BJ (cell line): ENCODE data around the gene CERS1. TPM values are rescaled to one million over a fixed set of nuclear protein-coding genes. Genes with fewer than 3 reads are reported as not detected.

ENCODE experiments used
- CTCF ChIA-PET: fragments of 350-600 bp; formaldehyde crosslinking; extraction: SDS; loops from one replicate; lab custom pipeline; 2021; ENCODE audit warnings: antibody characterized with exemption, inconsistent platforms; lab: Yijun Ruan, JAX
- POLR2A ChIA-PET: fragments of 300-600 bp; sonication (Branson Sonifier 250); formaldehyde crosslinking; extraction: SDS; loops from one replicate; lab custom pipeline; 2021; ENCODE audit warnings: antibody characterized with exemption; lab: Charles Lee
- DNase-seq: peaks from one replicate; pipeline ENCODE4 v3.0.0-alpha.2; 2011; ENCODE audit warnings: low read depth
- H3K27me3 ChIP-seq: 2 replicates; pipeline ENCODE4 v1.6.0; 2011; ENCODE audit warnings: low read length; ENCODE audit not compliant: control insufficient read depth, insufficient read depth
- H3K36me3 ChIP-seq: 2 replicates; pipeline ENCODE4 v1.5.1; 2011; ENCODE audit warnings: low read length; ENCODE audit not compliant: control insufficient read depth, insufficient read depth
- H3K4me3 ChIP-seq: 2 replicates; pipeline ENCODE4 v1.5.1; 2011; ENCODE audit warnings: low read depth, mild to moderate bottlenecking, control low read depth, low read length
- polyA minus RNA-seq: library from RNA; depleted of rRNA, polyadenylated mRNA; stranded (reverse); fragments of >200 nt; gene quantifications from 2 replicates; pipeline ENCODE4 v1.2.3, GENCODE V29; 2011; rRNA and poly(A)+ RNA removed
- polyA plus RNA-seq: library from polyadenylated mRNA; depleted of rRNA; stranded (reverse); fragments of >200 nt; gene quantifications from 2 replicates; pipeline ENCODE4 v1.2.3, GENCODE V29; 2011; rRNA removed
- TF ChIP-seq, protein P1 (sequence below): IDR thresholded peaks from 2 replicates; pipeline ENCODE4 v1.5.1; 2011; ENCODE audit warnings: low read depth, mild to moderate bottlenecking, control low read depth, inconsistent platforms, low read length, moderate library complexity; ENCODE audit not compliant: insufficient read depth

CERS1 gene, protein sequence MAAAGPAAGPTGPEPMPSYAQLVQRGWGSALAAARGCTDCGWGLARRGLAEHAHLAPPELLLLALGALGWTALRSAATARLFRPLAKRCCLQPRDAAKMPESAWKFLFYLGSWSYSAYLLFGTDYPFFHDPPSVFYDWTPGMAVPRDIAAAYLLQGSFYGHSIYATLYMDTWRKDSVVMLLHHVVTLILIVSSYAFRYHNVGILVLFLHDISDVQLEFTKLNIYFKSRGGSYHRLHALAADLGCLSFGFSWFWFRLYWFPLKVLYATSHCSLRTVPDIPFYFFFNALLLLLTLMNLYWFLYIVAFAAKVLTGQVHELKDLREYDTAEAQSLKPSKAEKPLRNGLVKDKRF
- polyA plus RNA-seq, result 0.39 and 0.83 TPM in 2 replicates
- 0.57 and 0.82 TPM in 2 replicates for polyA minus RNA-seq

DNA sequence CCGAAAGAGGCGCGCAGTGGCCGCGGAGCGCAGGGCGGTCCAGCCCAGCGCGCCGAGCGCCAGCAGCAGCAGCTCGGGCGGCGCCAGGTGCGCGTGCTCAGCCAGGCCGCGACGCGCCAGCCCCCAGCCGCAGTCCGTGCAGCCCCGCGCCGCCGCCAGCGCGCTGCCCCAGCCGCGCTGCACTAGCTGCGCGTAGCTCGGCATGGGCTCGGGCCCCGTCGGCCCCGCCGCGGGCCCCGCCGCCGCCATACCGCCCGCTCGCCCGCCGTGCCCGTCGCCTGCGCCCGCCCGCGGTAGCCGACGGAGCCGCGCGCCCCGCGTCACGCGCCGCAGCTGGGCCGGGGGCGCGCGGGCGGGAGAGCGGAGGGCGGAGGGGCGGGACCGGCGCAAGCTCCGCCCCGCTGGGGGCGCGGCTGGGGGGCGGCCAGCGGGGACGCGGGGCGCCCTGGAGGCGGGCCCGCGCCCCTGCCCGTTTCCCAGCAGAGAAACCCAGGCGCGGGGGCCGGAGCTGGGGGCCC is at the start of gene CERS1:
TSS of gene CERS1 (minus strand) at position 335 of the 518 bp plus-strand sequence. CDS start at position 249, 86 bp downstream.
- CTCF ChIA-PET, result interaction anchor here (0.6 to 4.7 kb wide), 3 partner anchors 29 to 92 kb away, joined by 3 to 33 read pairs (median 8); no protein-coding TSS in a partner anchor
- peaks cover 8% of the 10 kb centered on the region; the same call in 1 of the 2 replicates for H3K36me3 ChIP-seq
- no peak for DNase-seq
- TF ChIP-seq, protein P1, sequence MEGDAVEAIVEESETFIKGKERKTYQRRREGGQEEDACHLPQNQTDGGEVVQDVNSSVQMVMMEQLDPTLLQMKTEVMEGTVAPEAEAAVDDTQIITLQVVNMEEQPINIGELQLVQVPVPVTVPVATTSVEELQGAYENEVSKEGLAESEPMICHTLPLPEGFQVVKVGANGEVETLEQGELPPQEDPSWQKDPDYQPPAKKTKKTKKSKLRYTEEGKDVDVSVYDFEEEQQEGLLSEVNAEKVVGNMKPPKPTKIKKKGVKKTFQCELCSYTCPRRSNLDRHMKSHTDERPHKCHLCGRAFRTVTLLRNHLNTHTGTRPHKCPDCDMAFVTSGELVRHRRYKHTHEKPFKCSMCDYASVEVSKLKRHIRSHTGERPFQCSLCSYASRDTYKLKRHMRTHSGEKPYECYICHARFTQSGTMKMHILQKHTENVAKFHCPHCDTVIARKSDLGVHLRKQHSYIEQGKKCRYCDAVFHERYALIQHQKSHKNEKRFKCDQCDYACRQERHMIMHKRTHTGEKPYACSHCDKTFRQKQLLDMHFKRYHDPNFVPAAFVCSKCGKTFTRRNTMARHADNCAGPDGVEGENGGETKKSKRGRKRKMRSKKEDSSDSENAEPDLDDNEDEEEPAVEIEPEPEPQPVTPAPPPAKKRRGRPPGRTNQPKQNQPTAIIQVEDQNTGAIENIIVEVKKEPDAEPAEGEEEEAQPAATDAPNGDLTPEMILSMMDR, result no peak
- POLR2A ChIA-PET, result no interaction called here
- peak within 1 kb of the TSS; percentile 42 for H3K4me3 ChIP-seq
- peaks cover 7% of the 10 kb centered on the region for H3K27me3 ChIP-seq

DNA sequence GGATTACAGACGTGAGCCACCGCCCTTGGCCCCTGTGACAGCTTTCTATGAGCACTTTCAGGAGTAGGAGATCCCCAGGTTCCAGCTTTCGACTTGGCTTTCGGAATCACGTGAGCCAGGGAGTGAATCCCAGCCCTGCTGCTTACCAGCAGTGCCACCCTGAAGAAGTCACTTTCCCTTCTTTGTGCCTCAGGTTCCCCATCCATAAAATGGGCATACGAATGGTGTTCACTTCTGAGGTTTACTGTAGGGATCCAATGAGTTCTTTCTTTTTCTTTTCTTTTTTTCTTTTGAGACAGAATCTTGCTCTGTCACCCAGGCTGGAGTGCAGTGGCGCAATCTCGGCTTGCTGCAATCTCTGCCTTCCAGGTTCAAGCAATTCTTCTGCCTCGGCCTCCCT is 49.3 kb upstream of the CERS1 start:
- POLR2A ChIA-PET, result no interaction called here
- no peak for DNase-seq
- CTCF ChIA-PET, result interaction anchor here (1.1 to 3.3 kb wide), 2 partner anchors 39 to 41 kb away, joined by 6 to 11 read pairs; no protein-coding TSS in a partner anchor
- Histone ChIP-seq H3K4me3 (no peak overlapping the region), H3K27me3 (no peaks in the 10 kb centered on the region), H3K36me3 (peaks cover 3% of the 10 kb centered on the region; the same call in 1 of the 2 replicates)
- TF ChIP-seq, protein P1, result no peak

DNA sequence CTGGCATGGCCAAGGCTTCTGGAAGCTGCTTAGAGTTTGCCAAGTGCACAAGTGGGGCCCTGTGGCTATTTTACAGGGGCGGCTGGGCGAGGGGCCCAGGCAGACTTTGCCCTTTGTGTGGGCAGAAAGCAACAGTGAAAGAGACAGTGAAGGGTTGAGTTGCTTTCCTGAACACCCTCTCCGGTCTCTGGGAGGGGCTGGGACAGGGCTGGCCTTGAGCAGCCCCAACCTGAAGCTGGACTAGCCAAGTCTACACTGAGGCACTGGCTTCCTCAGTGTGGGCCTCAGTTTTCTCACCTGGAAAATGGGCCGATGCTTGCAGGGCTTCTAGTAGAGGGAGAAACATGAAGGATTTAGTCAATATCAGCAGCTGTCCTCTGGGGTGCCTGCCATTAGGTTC is 47.5 kb upstream of the CERS1 start:
- DNase-seq, result no peak
- TF ChIP-seq, protein P1, result no peak
- Histone ChIP-seq H3K4me3 (no peak overlapping the region), H3K27me3 (no peaks in the 10 kb centered on the region), H3K36me3 (peaks cover 4% of the 10 kb centered on the region; the same call in 1 of the 2 replicates)
- ChIA-PET CTCF (interaction anchor here (0.7 to 1.0 kb wide), 2 partner anchors 13 to 43 kb away, joined by 3 read pairs; no protein-coding TSS in a partner anchor), POLR2A (no interaction called here)

DNA sequence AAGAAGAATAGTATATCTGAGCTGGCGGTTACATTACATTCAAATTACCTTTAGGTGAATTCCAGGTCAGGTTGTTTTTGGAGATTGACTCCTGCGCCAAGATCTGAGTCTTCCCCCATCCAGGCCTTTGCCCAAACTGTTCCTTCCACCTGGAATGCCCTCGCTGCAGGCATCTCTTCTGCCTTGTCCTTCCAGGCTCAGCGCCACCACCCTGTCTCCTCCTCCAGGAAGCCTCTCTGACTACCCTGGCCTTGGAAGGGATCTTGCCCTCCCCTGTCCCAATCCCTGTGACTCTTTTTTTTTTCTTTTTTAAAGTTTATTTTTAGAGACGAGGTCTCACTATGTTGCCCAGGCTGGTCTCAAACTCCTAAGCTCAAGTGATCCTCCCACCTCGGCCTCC is 46.7 kb upstream of the CERS1 start:
- Histone ChIP-seq H3K27me3 (no peaks in the 10 kb centered on the region), H3K36me3 (peaks cover 4% of the 10 kb centered on the region; the same call in 1 of the 2 replicates), H3K4me3 (no peak overlapping the region)
- CTCF ChIA-PET, result interaction anchor here (3.5 kb wide), 1 partner anchor 44 kb away, joined by 12 read pairs; no protein-coding TSS in a partner anchor
- POLR2A ChIA-PET, result no interaction called here
- no peak for DNase-seq
- TF ChIP-seq, protein P1, result no peak

DNA sequence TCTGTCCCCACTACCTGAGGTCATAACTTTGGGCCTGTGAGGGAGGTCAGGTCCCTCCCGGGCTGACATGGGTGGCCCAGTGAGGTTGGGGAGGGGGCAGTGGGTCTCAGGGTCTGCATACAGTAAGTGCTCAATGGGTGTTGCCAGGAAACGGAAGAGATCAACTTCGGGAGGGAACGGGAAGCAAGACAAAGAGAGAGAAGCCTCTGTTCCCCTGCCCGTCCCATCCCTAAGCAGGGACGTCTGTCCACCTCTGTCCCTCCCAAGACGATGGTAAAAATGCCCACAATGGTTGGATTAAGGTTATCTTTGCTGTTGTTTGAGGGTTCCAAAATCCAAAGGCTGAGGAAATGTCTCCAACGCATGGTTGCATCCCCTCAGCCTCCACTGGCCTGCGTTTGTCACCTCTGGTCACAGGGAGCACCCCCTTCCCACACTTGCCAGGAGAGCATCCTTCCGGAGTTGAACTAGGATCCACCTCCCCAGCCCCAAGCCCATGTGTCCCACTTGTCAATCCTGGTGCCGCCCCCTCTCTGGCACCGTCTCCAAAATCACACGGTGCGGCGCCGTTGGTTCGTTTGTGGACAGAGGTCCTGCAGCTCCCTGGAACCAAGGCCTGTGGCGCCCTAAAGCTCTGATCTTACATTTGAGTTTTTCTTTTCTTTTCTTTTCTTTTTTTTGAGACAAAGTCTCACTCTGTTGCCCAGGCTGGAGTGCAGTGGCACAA is 45.8 kb upstream of the CERS1 start:
- ChIA-PET POLR2A (no interaction called here), CTCF (interaction anchor here (3.5 kb wide), 1 partner anchor 45 kb away, joined by 12 read pairs; no protein-coding TSS in a partner anchor)
- TF ChIP-seq, protein P1, result no peak
- no peaks in the 10 kb centered on the region for H3K27me3 ChIP-seq
- no peak for DNase-seq
- peak overlapping the region; percentile 34 for H3K4me3 ChIP-seq
- H3K36me3 ChIP-seq, result peaks cover 4% of the 10 kb centered on the region; the same call in 1 of the 2 replicates
